Germinal center (tissue), 1 donor: ENCODE data around the gene CELSR1.

ENCODE experiments used
- DNase-seq: peaks from one replicate; pipeline ENCODE4 v3.0.0; 2012; ENCODE audit warnings: mixed read lengths, low spot score

CELSR1 gene

GRCh38 chr22:46395145-46395544 lies 142.3 kb downstream of the CELSR1 start:
- no peak for DNase-seq

- no peak for DNase-seq
Observed at GRCh38 chr22:46394622-46395021, 142.8 kb downstream of the CELSR1 start.

- DNase-seq, result no peak
Observed at GRCh38 chr22:46393873-46394272, 143.5 kb downstream of the CELSR1 start.

GRCh38 chr22:46392137-46392844 lies 145.1 kb downstream of the CELSR1 start:
- DNase-seq, result no peak

- DNase-seq, result no peak
Observed at GRCh38 chr22:46391486-46392136, 145.8 kb downstream of the CELSR1 start.

- DNase-seq, result no peak
Observed at GRCh38 chr22:46390652-46391301, 146.6 kb downstream of the CELSR1 start.

GRCh38 chr22:46390105-46390651 lies 147.2 kb downstream of the CELSR1 start:
- DNase-seq, result no peak

- no peak for DNase-seq
Observed at GRCh38 chr22:46389081-46389480, 148.3 kb downstream of the CELSR1 start.

- no peak for DNase-seq
Observed at GRCh38 chr22:46388647-46389046, 148.8 kb downstream of the CELSR1 start.

- no peak for DNase-seq
Observed at GRCh38 chr22:46387748-46388147, 149.7 kb downstream of the CELSR1 start.

- no peak for DNase-seq
Observed at GRCh38 chr22:46386312-46386711, 151.1 kb downstream of the CELSR1 start.

GRCh38 chr22:46382524-46382923 lies 154.9 kb downstream of the CELSR1 start:
- no peak for DNase-seq

GRCh38 chr22:46381731-46382130 lies 155.7 kb downstream of the CELSR1 start:
- no peak for DNase-seq

- DNase-seq, result no peak
Observed at GRCh38 chr22:46381142-46381541, 156.3 kb downstream of the CELSR1 start.

GRCh38 chr22:46380581-46380980 lies 156.8 kb downstream of the CELSR1 start:
- no peak for DNase-seq

- DNase-seq, result no peak
Observed at GRCh38 chr22:46380069-46380468, 157.4 kb downstream of the CELSR1 start.

GRCh38 chr22:46379066-46379930 lies 158.1 kb downstream of the CELSR1 start:
- no peak for DNase-seq

GRCh38 chr22:46378426-46379065 lies 158.9 kb downstream of the CELSR1 start:
- no peak for DNase-seq

- no peak for DNase-seq
Observed at GRCh38 chr22:46377525-46378425, 159.6 kb downstream of the CELSR1 start.

- no peak for DNase-seq
Observed at GRCh38 chr22:46376908-46377524, 160.4 kb downstream of the CELSR1 start.
